GM10847 (cell line): ENCODE results near the gene SPP2.

Experiments
- POLR2A ChIP-seq: IDR thresholded peaks from 2 replicates; pipeline ENCODE4 v1.6.1; 2011; ENCODE audit not compliant: insufficient read length; ENCODE audit errors: extremely low read depth

SPP2 gene

GRCh38 chr2:234050455-234051135 is at the start of gene SPP2:
Gene SPP2, plus strand, starts transcription at chr2:234050702. Its CDS starts 85 bp downstream, at chr2:234050787.
- no peak for TF ChIP-seq POLR2A

GRCh38 chr2:234001380-234002160 is 48.9 kb upstream of the SPP2 start:
- TF ChIP-seq POLR2A: no peak

- no peak for TF ChIP-seq POLR2A
These were observed 48.2 kb upstream of the SPP2 start for GRCh38 chr2:234002281-234002680.

- TF ChIP-seq POLR2A: no peak
These were observed 46.4 kb upstream of the SPP2 start for GRCh38 chr2:234003972-234004617.

- TF ChIP-seq POLR2A: no peak
These were observed 45.4 kb upstream of the SPP2 start for GRCh38 chr2:234005126-234005525.

GRCh38 chr2:234006501-234006900 is 44.0 kb upstream of the SPP2 start:
- no peak for TF ChIP-seq POLR2A

GRCh38 chr2:234014427-234014826 is 36.1 kb upstream of the SPP2 start:
- no peak for TF ChIP-seq POLR2A

GRCh38 chr2:234015861-234016260 is 34.6 kb upstream of the SPP2 start:
- TF ChIP-seq POLR2A: no peak

- TF ChIP-seq POLR2A: no peak
These were observed 30.6 kb upstream of the SPP2 start for GRCh38 chr2:234019896-234020295.

GRCh38 chr2:234020332-234020731 is 30.2 kb upstream of the SPP2 start:
- TF ChIP-seq POLR2A: no peak

GRCh38 chr2:234022424-234022823 is 28.1 kb upstream of the SPP2 start:
- TF ChIP-seq POLR2A: no peak

GRCh38 chr2:234024304-234024703 is 26.2 kb upstream of the SPP2 start:
- no peak for TF ChIP-seq POLR2A

- TF ChIP-seq POLR2A: no peak
These were observed 25.0 kb upstream of the SPP2 start for GRCh38 chr2:234025466-234025865.

- no peak for TF ChIP-seq POLR2A
These were observed 24.6 kb upstream of the SPP2 start for GRCh38 chr2:234025891-234026401.

- no peak for TF ChIP-seq POLR2A
These were observed 23.7 kb upstream of the SPP2 start for GRCh38 chr2:234026693-234027254.
